GM23248 (cell line): ENCODE results near the gene ATG2B. TPM values are rescaled to one million over a fixed set of nuclear protein-coding genes. Genes with fewer than 3 reads are reported as not detected.

Experiments used
- DNase-seq: peaks from one replicate; pipeline ENCODE4 v3.0.0-alpha.2; 2015
- H2AFZ ChIP-seq: fragments of 200-600 bp; sonication (generic); 2 replicates; pipeline ENCODE4 v1.6.1; 2016; ENCODE audit warnings: antibody characterized with exemption
- H3F3A ChIP-seq: fragments of 200-600 bp; sonication (generic); 2 replicates; pipeline ENCODE4 v1.6.1; 2016; ENCODE audit warnings: mild to moderate bottlenecking, antibody characterized with exemption, mixed run types; ENCODE audit not compliant: insufficient read depth
- H3K27ac ChIP-seq: fragments of 200-600 bp; sonication (generic); 2 replicates; pipeline ENCODE4 v1.5.1; 2016; ENCODE audit warnings: mild to moderate bottlenecking
- H3K27me3 ChIP-seq: fragments of 200-600 bp; sonication (generic); replicated peaks from 2 replicates; pipeline ENCODE4 v1.6.1; 2016; ENCODE audit warnings: mild to moderate bottlenecking; ENCODE audit not compliant: insufficient read depth
- H3K36me3 ChIP-seq: fragments of 200-600 bp; sonication (generic); 2 replicates; pipeline ENCODE4 v1.6.1; 2016; ENCODE audit warnings: low read depth, mild to moderate bottlenecking
- H3K4me1 ChIP-seq: fragments of 200-600 bp; sonication (generic); 2 replicates; pipeline ENCODE4 v1.6.1; 2016; ENCODE audit warnings: mild to moderate bottlenecking; ENCODE audit not compliant: insufficient read depth
- H3K4me2 ChIP-seq: fragments of 200-600 bp; sonication (generic); one replicate; pipeline ENCODE4 v1.6.1; 2016; ENCODE audit warnings: mild to moderate bottlenecking; ENCODE audit not compliant: unreplicated experiment
- H3K4me3 ChIP-seq: fragments of 200-600 bp; sonication (generic); 2 replicates; pipeline ENCODE4 v1.5.1; 2016; ENCODE audit warnings: mild to moderate bottlenecking
- H3K79me2 ChIP-seq: fragments of 200-600 bp; sonication (generic); 2 replicates; pipeline ENCODE4 v1.6.1; 2016; ENCODE audit warnings: mild to moderate bottlenecking; ENCODE audit not compliant: insufficient read depth
- H3K9ac ChIP-seq: fragments of 200-600 bp; sonication (generic); 2 replicates; pipeline ENCODE4 v1.6.1; 2016; ENCODE audit warnings: mild to moderate bottlenecking
- H3K9me2 ChIP-seq: fragments of 200-600 bp; sonication (generic); 2 replicates; pipeline ENCODE4 v1.6.1; 2016; ENCODE audit warnings: mixed run types, mild to moderate bottlenecking, moderate library complexity; ENCODE audit not compliant: insufficient read depth
- H3K9me3 ChIP-seq: fragments of 200-600 bp; sonication (generic); one replicate; pipeline ENCODE4 v1.6.1; 2017; ENCODE audit warnings: low read depth
- H4K20me1 ChIP-seq: fragments of 200-600 bp; sonication (generic); 2 replicates; pipeline ENCODE4 v1.6.0; 2016; ENCODE audit not compliant: insufficient read depth
- EZH2 ChIP-seq: fragments of 200-600 bp; sonication (generic); IDR thresholded peaks from 2 replicates; pipeline ENCODE4 v1.6.1; 2018; ENCODE audit warnings: antibody characterized with exemption, mild to moderate bottlenecking; ENCODE audit not compliant: insufficient read depth, poor library complexity, severe bottlenecking
- EZH2phosphoT487 ChIP-seq: fragments of 200-600 bp; sonication (generic); IDR thresholded peaks from 2 replicates; pipeline ENCODE4 v1.6.1; 2018; ENCODE audit warnings: antibody characterized with exemption, moderate library complexity, mild to moderate bottlenecking, low read depth; ENCODE audit not compliant: insufficient read depth
- WGBS, 2 experiments: methylation state at CpG; one replicate each; pipeline ENCODE4 v1.1.6; 2015 to 2017; ENCODE audit warnings: low lambda C conversion rate in 2 of 2, low coverage in 1 of 2; ENCODE audit errors: missing lambda C conversion rate in 2 of 2; 5-methylcytosine and 5-hydroxymethylcytosine counted together
- in situ Hi-C: fragments of 300-500 bp; cut with MboI; formaldehyde crosslinking; loops from 2 replicates; pipeline ENCODE4 v1.15.0; 2020
- polyA plus RNA-seq: library from polyadenylated mRNA; unstranded; fragments of >200 nt; fragmentation: Nextera tagmentation; extraction: Ambion mirVana; gene quantifications from 2 replicates; pipeline ENCODE4 v1.2.1, GENCODE V29; 2016
- total RNA-seq: library from RNA; depleted of rRNA; stranded (reverse); fragments of >200 nt; shearing (Covaris generic); gene quantifications from 2 replicates; pipeline ENCODE4 v1.2.3, GENCODE V29; 2014

The ATG2B gene
- total and polyA plus RNA-seq, 2 experiments from 2014 or later: 2.9 to 10.7 TPM

DNA sequence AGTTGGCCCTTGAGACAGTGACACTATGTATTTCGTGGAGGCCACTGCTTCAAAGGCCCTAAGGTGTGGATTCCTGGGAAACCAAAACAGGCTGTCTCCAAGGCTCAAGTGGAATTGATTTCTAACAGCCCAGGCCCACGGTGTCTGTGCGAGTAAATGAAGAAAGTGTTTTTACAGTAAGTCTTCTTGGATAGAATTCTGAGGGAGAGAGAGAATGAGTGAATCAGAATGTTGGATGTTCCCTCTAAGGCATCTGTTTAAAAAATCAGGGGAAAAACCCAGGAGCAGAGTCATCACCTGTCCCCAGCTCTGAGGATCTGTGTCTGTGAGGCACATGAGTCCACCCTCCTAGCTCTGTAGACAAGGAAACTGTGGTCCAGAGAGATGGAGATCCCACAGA lies 129.5 kb downstream of the ATG2B start:
- no peaks in the 10 kb centered on the region for H3F3A ChIP-seq
- H3K4me3 ChIP-seq: no peak overlapping the region
- no peaks in the 10 kb centered on the region for H3K36me3 ChIP-seq
- WGBS, 2 experiments: 90% methylated on average over 3 of the region's 3 CpGs
- TF ChIP-seq EZH2 (no peak), EZH2phosphoT487 (no peak)
- no peak overlapping the region for H3K4me2 ChIP-seq
- H3K79me2 ChIP-seq: no peaks in the 10 kb centered on the region
- H3K27ac ChIP-seq: no peak overlapping the region
- H3K27me3 ChIP-seq: no peaks in the 10 kb centered on the region
- no peak overlapping the region for H3K9ac ChIP-seq
- no peak overlapping the region for H2AFZ ChIP-seq
- H3K9me2 ChIP-seq: no peaks in the 10 kb centered on the region
- H4K20me1 ChIP-seq: no peaks in the 10 kb centered on the region
- in situ Hi-C loops: no loop called here
- no peak for DNase-seq
- H3K4me1 ChIP-seq: no peaks in the 10 kb centered on the region
- no peaks in the 10 kb centered on the region for H3K9me3 ChIP-seq

DNA sequence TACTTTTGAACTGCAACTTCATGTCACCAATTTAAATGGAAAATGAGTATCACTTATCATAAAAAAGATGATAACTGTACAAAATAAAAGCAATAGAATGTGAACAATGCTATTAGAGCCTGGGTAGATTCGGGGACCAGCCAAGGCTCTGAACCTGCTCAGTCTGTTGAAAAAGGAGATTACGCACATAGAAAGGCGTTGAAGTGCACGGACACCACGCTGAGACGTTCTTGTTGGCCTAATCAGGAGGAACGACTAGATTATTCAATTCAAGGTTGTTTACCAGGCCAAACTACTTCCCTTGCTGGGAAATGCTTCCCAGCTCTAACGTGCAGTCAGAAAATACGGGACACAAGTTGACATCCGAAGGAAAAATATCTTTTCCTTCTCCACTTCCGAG lies 130.6 kb downstream of the ATG2B start:
- Histone ChIP-seq H3K27me3 (no peaks in the 10 kb centered on the region), H3K4me3 (no peak overlapping the region), H3K27ac (no peak overlapping the region), H3K4me1 (no peaks in the 10 kb centered on the region), H4K20me1 (no peaks in the 10 kb centered on the region), H3K79me2 (no peaks in the 10 kb centered on the region), H2AFZ (no peak overlapping the region), H3K36me3 (no peaks in the 10 kb centered on the region), H3K9me2 (no peaks in the 10 kb centered on the region), H3K4me2 (no peak overlapping the region), H3K9ac (no peak overlapping the region), H3F3A (no peaks in the 10 kb centered on the region), H3K9me3 (no peaks in the 10 kb centered on the region)
- in situ Hi-C loops: no loop called here
- WGBS, 2 experiments: 97 to 98% methylated on average over 11 of the region's 11 CpGs
- TF ChIP-seq EZH2phosphoT487 (no peak), EZH2 (no peak)
- DNase-seq: no peak

GRCh38 chr14:96231526-96232130 lies 131.5 kb downstream of the ATG2B start:
- 88 to 93% methylated on average over 12 of the region's 12 CpGs for WGBS, 2 experiments
- H3K79me2 ChIP-seq: no peaks in the 10 kb centered on the region
- H4K20me1 ChIP-seq: no peaks in the 10 kb centered on the region
- H3K9me2 ChIP-seq: no peaks in the 10 kb centered on the region
- H3K36me3 ChIP-seq: no peaks in the 10 kb centered on the region
- H3F3A ChIP-seq: no peaks in the 10 kb centered on the region
- no peak for DNase-seq
- TF ChIP-seq EZH2 (no peak), EZH2phosphoT487 (no peak)
- H3K9me3 ChIP-seq: no peaks in the 10 kb centered on the region
- in situ Hi-C loops: no loop called here
- H3K27ac ChIP-seq: no peak overlapping the region
- H3K4me2 ChIP-seq: no peak overlapping the region
- no peak overlapping the region for H2AFZ ChIP-seq
- no peaks in the 10 kb centered on the region for H3K4me1 ChIP-seq
- no peak overlapping the region for H3K4me3 ChIP-seq
- no peak overlapping the region for H3K9ac ChIP-seq
- H3K27me3 ChIP-seq: no peaks in the 10 kb centered on the region

DNA sequence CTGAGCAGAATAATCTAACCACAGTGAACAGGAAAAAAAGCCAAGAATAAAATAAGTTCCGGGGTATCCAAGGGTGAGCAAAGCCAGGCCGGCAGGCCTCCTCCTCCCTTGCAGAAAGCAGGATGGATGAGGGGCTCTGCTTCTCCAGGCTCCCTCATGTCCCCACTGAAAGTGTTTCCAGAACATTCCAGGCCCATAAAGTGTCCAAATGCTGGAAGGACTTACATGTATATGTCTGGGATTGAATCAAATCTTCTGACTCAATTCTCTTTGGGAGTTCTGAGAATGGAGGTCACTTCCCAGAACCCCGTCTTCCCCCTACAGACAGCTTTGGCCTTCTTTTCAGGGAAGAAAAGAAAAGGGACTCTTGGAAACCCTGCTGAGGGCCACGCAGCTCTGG lies 132.1 kb downstream of the ATG2B start:
- 94 to 97% methylated on average over 4 of the region's 4 CpGs for WGBS, 2 experiments
- H3K27me3 ChIP-seq: no peaks in the 10 kb centered on the region
- no peak overlapping the region for H2AFZ ChIP-seq

More for the DNA sequence above, 132.1 kb downstream of the ATG2B start:
- DNase-seq: no peak
- no peak overlapping the region for H3K4me3 ChIP-seq
- H4K20me1 ChIP-seq: no peaks in the 10 kb centered on the region
- H3K36me3 ChIP-seq: no peaks in the 10 kb centered on the region
- no peaks in the 10 kb centered on the region for H3K79me2 ChIP-seq
- H3K4me2 ChIP-seq: no peak overlapping the region
- no peaks in the 10 kb centered on the region for H3F3A ChIP-seq
- peaks cover 3% of the 10 kb centered on the region for H3K4me1 ChIP-seq
- no peak for TF ChIP-seq EZH2
- TF ChIP-seq EZH2phosphoT487: no peak
- H3K9ac ChIP-seq: no peak overlapping the region
- no peaks in the 10 kb centered on the region for H3K9me2 ChIP-seq
- no peaks in the 10 kb centered on the region for H3K9me3 ChIP-seq
- in situ Hi-C loops: no loop called here
- H3K27ac ChIP-seq: no peak overlapping the region
